GM18505 (cell line): ENCODE data around the gene FRAS1.

Source experiments
- ATAC-seq: cut with Tn5 transposase; IDR thresholded peaks from one replicate; pipeline ENCODE4 v1.9.1; 2021; ENCODE audit not compliant: unreplicated experiment
- POLR2A ChIP-seq: IDR thresholded peaks from 4 replicates; pipeline ENCODE4 v1.6.1; 2011; ENCODE audit warnings: borderline replicate concordance; ENCODE audit not compliant: insufficient read depth, insufficient read length; ENCODE audit errors: extremely low read depth

Gene FRAS1

DNA sequence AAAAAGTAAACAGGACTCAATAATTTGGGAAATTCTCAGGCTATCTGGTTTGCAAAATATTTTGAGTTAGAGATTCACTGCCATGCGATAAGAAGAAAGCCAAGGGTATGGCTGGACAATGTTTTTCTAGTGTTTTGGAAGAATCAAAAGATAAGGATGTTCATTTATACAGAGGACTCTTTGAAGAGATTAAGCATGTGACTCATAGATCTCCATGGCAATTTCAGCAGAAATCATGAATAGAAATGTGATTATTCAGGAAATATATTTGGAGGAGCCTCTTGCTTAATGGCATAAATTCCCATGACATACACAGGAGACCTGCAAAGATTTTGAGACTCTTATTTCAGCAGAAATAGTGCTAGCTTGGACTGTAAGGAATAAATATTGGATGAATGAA lies 16.7 kb upstream of the FRAS1 start:
- ATAC-seq = no peak
- no peak for TF ChIP-seq POLR2A

DNA sequence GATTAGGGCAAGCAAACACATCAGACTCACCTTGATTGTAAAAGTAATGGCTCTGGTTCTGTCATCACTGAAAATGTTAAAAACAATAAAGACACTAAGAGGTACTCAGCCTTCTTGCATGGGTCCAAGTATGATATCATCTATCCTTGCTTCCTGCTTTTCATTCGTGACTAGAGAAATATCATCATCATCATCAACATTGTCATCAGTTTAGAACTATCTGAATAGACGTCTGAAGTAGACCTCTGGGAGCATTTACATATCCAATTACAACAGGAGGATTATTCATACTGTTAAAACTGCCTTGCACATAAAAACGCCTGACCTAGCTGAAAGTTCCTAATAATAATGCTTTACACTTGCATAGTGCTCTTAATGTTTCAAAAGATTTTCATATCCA lies 9.8 kb upstream of the FRAS1 start:
- no peak for ATAC-seq
- TF ChIP-seq POLR2A = no peak

DNA sequence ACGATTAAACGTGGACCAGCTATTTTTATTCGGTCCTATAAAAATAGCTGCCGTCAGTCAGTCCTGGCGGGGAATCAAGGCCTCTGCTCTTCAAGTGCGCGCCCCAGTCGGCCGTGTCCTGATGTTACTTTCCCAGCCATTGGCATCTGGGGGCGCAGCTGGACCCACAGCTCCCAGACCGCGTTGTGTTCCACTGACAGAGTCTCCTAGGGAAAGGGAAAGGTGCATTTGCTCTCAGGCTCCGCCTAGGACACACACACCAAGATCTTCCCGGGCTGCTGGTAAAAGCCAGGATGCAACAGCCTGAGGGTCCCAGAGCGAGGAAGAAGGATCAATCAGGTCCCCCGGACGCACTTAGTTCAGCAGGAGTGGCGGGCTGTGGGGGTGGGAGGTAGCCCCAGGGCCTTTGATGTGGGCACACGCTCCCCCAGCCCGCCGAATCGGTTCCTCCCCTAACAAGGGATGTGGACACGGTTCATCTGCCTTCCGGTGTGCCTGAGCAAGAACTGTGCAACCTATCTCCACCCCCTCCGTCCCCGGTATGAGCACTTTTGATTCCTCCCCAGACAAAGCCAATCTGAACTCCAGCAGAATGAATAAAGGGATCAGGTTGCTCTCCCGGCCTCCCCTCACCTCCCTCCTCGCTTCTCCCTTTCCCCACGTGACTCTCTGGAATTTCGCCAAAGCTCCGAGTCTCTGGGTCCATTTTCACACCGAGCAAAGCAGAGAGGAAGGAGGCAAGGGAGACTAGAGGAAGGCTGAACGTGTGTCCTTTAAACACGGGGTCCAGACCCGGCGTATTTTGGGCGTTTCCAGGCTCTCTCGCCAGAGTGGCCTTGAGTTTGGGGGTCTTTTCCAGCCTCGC lies 626 bp upstream of the FRAS1 start:
- ATAC-seq = peak; percentile 75
- no peak for TF ChIP-seq POLR2A

DNA sequence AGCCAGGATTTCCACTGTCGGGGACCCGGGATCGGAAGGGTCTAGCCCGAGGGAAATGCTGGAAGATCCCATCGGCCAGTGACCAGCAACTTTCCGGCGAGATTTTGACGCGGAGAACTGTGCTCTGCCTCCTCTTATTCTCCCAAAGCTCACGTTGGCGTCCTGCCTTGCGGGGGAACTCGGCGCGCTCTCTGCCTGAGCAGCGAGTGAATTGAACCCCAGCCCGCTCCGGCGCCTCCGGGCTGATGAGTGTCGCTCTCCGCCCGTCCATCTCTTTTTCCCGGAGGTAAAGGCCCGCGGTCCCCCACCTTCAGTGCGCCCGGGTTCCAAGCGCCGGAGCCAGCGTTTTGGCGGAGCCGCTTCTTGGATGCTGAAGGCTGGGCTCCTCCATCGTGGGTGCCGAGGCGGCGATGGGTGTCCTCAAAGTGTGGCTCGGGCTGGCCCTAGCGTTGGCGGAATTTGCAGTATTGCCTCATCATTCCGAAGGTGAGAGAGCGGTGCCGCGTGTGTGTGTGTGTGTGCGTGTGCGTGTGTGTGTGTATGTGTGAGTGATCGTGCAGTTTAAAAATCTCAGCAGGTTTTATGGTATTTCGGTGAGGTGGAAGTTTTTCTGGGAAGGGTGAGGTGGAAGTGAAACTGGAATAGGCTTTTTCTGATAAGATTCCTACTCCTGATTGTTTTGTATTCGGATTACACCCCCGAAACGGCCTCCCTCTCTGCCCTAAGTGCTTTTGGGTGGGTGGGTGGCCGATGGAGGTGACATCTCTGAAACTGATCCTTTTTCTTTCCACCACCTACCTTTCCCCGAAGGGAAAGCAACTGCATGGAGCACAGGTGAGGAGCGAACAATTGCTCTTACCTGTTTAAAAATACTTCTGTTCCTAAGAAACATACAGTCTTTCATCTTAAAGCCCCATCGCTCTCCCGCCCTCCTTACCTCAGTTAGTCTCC lies 752 bp downstream of the FRAS1 start:
- peak; percentile 12 for ATAC-seq
- no peak for TF ChIP-seq POLR2A

DNA sequence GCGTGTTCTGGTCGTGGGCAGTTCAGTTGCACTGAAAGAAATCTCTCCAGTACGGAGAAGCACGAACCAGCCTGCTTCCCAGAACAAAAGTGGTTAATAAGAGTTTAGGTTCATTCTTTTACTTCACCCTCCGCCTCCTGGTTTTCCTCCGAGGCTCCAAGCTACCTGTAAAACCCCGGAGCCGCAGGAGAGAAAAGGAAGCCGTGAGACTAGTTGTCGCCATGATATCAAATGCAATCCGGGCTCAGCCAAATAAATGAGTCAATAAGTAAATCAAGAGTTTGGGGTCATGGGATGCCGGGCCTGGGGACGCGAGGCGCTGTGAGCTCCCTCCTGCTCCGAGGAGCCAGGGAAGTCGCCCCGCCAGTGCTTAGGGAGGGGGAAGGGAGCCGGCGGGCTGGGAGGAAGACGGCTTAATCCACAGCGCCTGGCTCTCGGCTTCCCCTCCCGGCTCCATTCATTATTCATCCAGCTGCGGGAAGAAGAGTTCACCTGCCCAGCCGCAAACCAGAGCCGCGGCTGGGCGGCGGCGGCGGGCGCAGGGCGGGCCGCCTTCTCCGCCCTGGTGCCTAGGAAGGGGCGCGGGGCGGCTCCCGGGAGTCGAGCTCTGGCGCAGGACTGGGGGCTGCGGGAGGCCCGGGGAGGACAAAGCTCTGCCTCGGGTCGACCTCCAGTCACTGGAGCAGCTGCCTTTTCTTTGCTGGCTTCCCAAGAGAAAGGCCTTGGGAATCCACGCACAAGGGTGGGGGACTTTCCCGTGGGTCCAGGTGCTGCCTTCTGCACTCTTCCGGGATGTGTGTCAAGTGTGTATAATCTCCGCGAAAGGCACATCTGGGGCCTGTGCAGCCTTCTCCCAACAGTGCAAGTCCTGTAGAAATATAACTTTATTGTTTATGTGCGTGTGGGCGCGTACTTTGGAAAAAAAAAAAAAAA lies 1.7 kb downstream of the FRAS1 start:
- TF ChIP-seq POLR2A = no peak
- ATAC-seq = no peak

DNA sequence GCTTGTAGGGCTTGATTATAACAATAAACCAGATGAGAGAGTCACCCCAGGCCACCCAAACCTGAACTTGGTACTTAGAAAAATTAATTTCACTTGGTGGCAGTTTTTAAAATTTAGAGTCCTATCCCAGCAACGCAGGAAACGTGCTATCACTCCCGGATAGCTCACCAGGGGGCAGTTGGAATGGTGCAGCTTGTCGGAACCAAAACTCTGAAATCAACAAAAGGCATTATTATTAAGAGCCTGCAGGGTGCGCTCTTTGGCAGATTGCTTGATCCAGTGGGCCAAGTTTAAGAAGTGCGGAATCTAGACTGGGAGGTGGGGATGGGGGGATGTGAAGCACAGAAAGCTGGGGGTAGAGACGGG lies 2.4 kb downstream of the FRAS1 start:
- TF ChIP-seq POLR2A = no peak
- no peak for ATAC-seq

DNA sequence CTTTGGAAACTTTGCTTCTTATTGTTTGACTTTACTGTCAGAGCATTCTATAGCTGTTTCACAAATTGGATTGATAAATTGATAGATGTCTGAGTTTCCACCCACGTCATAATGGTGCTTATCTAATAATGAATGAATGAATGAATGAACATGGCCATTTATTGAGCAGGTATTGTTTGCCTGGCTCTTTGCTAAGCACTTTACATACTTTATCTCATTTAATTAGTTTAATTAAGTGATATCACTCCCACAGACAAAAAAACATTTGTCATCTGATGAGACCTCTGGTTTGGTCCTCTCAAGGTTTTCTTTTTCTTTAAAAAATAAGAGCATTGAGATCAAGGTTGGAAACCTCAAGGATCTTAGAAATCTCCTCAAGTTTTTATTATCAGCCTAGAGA lies 2.8 kb downstream of the FRAS1 start:
- TF ChIP-seq POLR2A = no peak
- no peak for ATAC-seq

DNA sequence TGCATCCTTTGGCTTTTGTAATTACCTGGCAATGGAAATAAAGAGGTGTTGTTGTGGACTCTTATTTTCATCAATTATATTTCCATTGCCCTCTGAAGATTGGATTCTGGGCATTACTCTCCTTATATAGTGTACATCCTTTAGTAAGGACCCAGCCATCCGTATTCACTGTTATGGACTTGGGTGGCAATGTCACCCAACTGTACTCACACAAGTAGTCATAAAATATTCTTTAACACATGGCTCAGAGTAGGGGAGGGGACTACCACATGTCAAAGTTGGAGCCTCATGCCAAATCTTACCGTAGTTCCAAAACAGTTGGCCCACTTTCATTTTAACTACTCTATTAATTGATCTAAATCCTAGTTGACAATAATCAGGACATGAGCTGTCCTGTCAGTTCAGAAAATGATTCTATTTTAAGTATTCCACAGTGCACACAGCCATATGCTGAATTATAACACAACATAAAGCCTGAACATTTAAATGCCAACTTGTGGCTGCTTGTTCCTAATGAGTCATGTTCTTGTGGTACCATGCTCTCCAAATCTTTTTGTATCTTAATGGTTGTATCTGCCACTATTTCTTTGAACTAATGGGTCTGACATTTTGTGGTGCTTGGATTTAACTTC lies 4.9 kb downstream of the FRAS1 start:
- no peak for ATAC-seq
- TF ChIP-seq POLR2A = no peak

DNA sequence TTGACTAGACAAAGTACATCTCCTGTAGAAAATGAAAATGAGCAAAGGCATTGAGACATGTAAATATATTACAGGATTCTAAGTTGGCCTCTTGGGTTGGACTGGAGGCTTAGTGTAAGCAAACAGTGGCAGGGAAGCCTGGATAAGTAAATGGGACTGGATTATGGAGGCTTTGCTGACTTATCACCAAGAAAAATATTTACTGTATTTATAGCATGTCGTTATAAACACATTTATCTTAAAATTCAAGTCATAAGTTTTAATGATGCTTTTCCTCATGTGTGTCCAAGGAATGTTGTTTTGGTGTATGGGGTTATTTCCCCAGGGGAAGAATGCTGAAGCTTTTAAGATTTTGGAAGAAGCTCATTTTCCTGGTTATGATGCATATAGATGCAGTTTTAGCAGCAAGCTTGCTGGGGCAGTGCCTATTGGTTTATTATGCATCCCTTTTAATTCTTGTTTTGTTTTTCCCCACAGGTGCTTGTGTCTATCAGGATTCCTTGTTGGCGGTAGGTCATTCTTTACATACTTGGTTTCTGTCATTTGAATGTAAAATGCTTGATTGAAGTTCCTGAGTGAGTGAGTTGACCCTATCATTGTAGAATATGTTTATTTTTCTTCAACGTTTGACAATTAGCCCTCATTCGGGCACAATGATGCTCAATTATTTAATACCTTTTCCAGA lies 8.5 kb downstream of the FRAS1 start:
- no peak for ATAC-seq
- TF ChIP-seq POLR2A = no peak

DNA sequence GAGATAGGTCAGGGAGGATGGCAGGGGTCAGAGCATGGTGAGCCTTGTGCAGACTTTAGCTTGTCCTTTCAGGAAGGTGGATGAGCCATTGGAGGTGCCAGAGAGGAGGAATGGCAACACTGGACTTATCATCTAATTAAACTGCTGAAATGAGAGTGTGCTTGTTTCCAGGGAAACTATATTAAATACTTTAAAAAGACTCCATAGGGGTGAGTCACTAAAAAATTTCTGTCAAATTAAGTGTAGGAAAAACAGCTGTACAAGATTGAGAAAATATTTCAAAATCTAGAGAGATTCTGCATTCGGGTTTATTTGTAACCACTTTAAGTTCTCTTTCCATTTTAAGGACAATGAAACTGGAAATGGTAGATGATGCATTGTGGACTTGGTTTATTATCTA lies 11.4 kb downstream of the FRAS1 start:
- TF ChIP-seq POLR2A = no peak
- ATAC-seq = no peak

DNA sequence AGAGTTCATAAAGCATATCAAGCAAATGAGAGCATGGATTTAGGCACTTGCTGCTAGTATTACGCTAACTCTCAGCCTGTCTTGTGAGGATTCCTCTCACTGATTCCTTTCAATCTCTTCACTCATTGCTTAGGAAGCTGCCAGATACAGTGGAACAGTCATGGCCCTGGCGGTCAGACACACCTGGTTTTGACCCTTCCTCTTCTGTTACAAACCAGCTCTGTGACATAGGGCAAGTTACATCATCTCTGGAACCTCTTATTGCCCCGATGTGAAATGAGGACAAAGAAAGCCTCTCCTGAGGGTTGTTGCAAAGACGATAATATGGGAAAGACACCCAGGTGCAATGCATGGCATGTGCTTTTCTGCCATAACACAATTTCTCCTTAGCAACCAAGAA lies 12.2 kb downstream of the FRAS1 start:
- no peak for ATAC-seq
- TF ChIP-seq POLR2A = no peak

DNA sequence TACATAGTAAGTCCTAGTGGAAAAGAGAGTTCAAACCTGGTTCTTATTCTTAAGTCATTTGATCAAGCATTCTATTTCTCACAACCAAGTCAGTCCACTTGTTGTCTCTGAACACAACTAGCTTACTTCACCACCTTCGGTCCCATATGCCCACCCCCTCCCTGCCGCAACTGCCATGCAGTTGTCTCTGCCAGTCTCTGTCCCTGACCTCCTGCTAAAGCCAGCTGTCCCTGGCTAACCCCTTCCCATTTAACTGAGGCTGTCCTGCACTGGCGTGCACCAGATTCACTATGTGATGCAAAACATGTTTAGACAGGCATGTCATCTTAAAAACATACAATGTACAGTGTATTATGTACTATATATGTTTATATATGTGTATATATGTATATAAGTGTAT lies 12.7 kb downstream of the FRAS1 start:
- no peak for ATAC-seq
- TF ChIP-seq POLR2A = no peak

DNA sequence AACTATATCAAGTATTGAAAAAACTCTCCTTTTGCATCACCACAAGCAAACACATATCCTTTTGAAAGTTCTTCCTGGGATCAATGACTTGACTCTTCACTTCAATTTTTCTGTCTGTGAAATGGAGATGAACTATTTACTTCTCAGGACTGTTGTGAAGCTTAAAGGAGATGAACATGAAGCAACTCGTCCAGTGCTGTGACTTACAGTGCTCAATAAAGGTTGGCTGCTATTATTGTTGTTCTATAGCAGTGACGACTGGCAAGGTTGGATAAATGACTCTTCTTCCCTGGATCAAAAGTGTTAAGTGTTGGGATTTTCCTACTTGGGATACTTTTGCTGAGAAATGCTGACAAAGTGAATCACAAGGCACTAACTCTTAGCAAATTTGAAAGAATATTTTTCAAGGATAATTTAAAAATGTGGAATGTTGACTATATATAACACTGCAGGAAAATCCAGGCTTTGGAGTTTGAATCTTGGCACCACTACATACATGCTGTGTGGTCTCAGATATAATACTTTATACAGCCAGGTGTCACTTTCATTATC lies 13.7 kb downstream of the FRAS1 start:
- no peak for TF ChIP-seq POLR2A

More for the DNA sequence above, 13.7 kb downstream of the FRAS1 start:
- no peak for ATAC-seq
